Breast epithelium (tissue), 4 donors: Measurements from ENCODE around the gene HBG2. TPM values are rescaled to one million over a fixed set of nuclear protein-coding genes. Genes with fewer than 3 reads are reported as not detected.
"Not testable (repeated sequence)": the region's sequence is repeated elsewhere in the genome, so short reads cannot be mapped to it uniquely, and the experiment has no call there.

Experiments used
- DNase-seq, 2 donors: peaks; one replicate each; pipeline ENCODE4 v3.0.0-alpha.2; 2019; ENCODE audit warnings: low spot score in 2 of 2
- H3K27ac ChIP-seq, 2 donors: fragments of 200-600 bp; sonication (generic) in 1 of 2; one replicate each; pipeline ENCODE4 v1.5.1; 2016 to 2019; ENCODE audit warnings: mild to moderate bottlenecking in 1 of 2
- H3K27me3 ChIP-seq, 2 donors: fragments of 200-600 bp; sonication (generic) in 1 of 2; one replicate each; pipeline versions ENCODE4 v1.5.1 to v1.6.0; 2017 to 2019; ENCODE audit warnings: control low read depth in 1 of 2, mild to moderate bottlenecking in 1 of 2
- H3K36me3 ChIP-seq: fragments of 200-600 bp; one replicate; pipeline ENCODE4 v1.5.1; 2019
- H3K4me1 ChIP-seq, 2 donors: fragments of 200-600 bp; sonication (generic); one replicate each; pipeline ENCODE4 v1.5.1; 2016 to 2019; ENCODE audit warnings: control low read depth in 1 of 2
- H3K4me3 ChIP-seq, 3 donors: fragments of 200-600 bp; sonication (generic); 1 replicate in 2 of 3; 2 replicates in 1 of 3; pipeline ENCODE4 v1.5.1; 2016 to 2019; ENCODE audit warnings: mild to moderate bottlenecking in 3 of 3, moderate library complexity in 2 of 3
- H3K9me3 ChIP-seq, 2 donors: fragments of 200-600 bp; sonication (generic) in 1 of 2; one replicate each; pipeline ENCODE4 v1.5.1; 2016 to 2019; ENCODE audit warnings: control low read depth in 1 of 2
- CTCF ChIP-seq, 3 donors: fragments of 450-650 bp; IDR thresholded peaks; one replicate each; pipeline ENCODE4 v1.5.1; 2016 to 2017; ENCODE audit warnings: antibody characterized with exemption in 3 of 3, mild to moderate bottlenecking in 3 of 3, moderate library complexity in 3 of 3
- POLR2A ChIP-seq: fragments of 450-650 bp; IDR thresholded peaks from one replicate; pipeline ENCODE4 v1.6.1; 2016; ENCODE audit warnings: antibody characterized with exemption, mild to moderate bottlenecking, moderate library complexity
- POLR2AphosphoS5 ChIP-seq, 3 donors: sonication (generic); formaldehyde crosslinking; IDR thresholded peaks; one replicate each; pipeline ENCODE4 v1.6.1; 2017; ENCODE audit warnings: antibody characterized with exemption in 3 of 3
- intact Hi-C: fragments of 100-400 bp; cut with DNase I; formaldehyde crosslinking; loops from one replicate; pipeline ENCODE4 v1.15.1; 2023; ENCODE audit warnings: low total_unique reads
- total RNA-seq, 3 donors: library from RNA; depleted of rRNA; stranded (reverse); fragments of >200 nt; gene quantifications; one replicate each; pipeline ENCODE4 v1.1.0, GENCODE V29; 2016

HBG2 gene
- not detected for total RNA-seq

DNA sequence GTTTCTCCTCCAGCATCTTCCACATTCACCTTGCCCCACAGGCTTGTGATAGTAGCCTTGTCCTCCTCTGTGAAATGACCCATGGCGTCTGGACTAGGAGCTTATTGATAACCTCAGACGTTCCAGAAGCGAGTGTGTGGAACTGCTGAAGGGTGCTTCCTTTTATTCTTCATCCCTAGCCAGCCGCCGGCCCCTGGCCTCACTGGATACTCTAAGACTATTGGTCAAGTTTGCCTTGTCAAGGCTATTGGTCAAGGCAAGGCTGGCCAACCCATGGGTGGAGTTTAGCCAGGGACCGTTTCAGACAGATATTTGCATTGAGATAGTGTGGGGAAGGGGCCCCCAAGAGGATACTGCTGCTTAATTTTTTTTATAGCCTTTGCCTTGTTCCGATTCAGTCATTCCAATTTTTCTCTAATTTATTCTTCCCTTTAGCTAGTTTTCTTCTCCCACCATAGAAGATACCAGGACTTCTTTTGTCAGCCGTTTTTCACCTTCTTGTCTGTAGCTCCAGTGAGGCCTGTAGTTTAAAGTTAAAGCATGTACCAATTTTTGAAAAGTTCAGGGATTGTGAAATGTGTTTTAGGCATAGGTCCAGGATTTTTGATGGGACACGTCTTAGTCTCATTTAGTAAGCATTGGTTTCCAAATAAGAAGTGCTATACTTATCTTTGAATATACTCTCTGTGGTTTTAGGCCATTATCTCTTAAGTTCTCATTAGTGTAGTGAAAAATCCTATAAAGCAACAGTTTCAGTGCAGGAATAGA lies at the start of gene HBG2:
Gene HBG2 (minus strand): TSS at position 136 of the 768 bp plus-strand sequence. CDS start 53 bp downstream, at position 83.
- H3K27ac ChIP-seq, H3K4me1 ChIP-seq, DNase-seq, H3K4me3 ChIP-seq, intact Hi-C loops, H3K9me3 ChIP-seq, H3K27me3 ChIP-seq, H3K36me3 ChIP-seq: not testable (repeated sequence)

- H3K27me3 ChIP-seq = no peaks in the 10 kb centered on the region
- no peaks in the 10 kb centered on the region for H3K4me1 ChIP-seq
- H3K36me3 ChIP-seq = no peaks in the 10 kb centered on the region
- no peak for DNase-seq
- no peak overlapping the region for H3K27ac ChIP-seq
- no peak overlapping the region for H3K4me3 ChIP-seq
- TF ChIP-seq POLR2A = no peak
- no peaks in the 10 kb centered on the region for H3K9me3 ChIP-seq
- intact Hi-C loops = no loop called here
These were observed 49.5 kb upstream of the HBG2 start for GRCh38 chr11:5304046-5304445.

DNA sequence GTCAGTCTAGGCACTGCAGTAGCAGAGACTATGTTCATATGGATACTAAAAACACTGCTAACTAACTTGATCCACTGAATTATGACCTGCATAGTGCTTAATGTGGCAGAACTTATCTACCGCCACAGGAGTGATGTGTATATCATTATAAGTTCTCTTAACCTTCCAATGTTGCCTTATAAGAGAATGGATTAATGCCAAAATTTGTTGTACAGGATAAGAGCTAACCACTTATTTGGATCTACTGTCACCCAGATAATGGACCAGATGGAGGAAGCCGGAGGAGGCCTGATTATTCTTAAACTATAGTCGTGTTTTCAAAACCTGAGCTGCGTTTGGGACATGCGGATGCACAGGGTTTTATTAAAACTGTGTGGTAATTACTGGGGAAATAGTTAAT lies 49.0 kb upstream of the HBG2 start:
- TF ChIP-seq CTCF (IDR thresholded peaks at IDR 0.05) (no peak), POLR2A (no peak), POLR2AphosphoS5 (IDR thresholded peaks at IDR 0.05) (no peak)
- no peaks in the 10 kb centered on the region for H3K27me3 ChIP-seq
- no peak overlapping the region for H3K27ac ChIP-seq
- H3K9me3 ChIP-seq = no peaks in the 10 kb centered on the region
- no peak overlapping the region for H3K4me3 ChIP-seq
- intact Hi-C loops = no loop called here
- H3K4me1 ChIP-seq = no peaks in the 10 kb centered on the region
- no peak for DNase-seq
- no peaks in the 10 kb centered on the region for H3K36me3 ChIP-seq

DNA sequence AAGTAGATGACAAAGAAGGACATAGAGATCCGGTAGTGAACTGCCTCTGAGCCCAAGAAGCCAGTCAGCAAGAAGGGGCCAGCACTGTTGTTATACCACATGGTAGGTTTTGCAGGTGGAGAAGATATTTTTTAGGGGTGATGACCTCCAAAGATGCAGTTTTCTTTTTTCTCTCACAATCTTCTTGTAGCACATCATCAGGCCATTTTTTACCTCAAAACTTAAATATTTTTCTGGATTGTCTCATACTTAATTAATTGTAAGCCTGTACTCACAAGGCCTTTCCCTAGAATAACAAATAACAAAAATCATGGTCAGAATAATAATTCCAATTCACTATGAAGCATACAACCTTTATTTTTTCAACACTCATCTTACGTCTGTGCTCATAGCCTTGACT lies 47.3 kb upstream of the HBG2 start, which contains the start of gene OR51B4:
Gene OR51B4 (minus strand): TSS at position 101 of the 400 bp plus-strand sequence. CDS start 0 bp downstream, at position 101.
- TF ChIP-seq POLR2A (no peak), POLR2AphosphoS5 (IDR thresholded peaks at IDR 0.05) (no peak), CTCF (IDR thresholded peaks at IDR 0.05) (no peak)

DNA sequence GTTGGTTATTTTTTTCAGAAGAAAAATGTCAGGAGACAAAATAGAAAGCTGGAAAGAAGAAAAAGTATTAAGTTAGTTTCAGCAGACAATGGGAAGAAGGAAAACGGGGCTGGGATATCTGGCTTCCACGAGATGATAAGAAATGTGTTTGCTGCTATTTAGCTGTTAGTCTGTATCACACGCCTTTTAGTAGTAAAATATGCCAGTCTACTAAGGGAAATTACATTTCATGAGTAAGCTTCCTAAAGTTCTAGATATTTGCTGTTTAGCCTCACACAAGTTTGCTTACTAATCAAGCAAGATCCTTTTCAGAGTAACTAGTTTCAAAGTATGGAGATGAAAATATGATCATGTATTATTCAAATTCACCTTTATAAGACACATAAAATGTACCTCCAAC lies 45.7 kb upstream of the HBG2 start:
- Histone ChIP-seq H3K4me3 (no peak overlapping the region), H3K27me3 (no peaks in the 10 kb centered on the region), H3K36me3 (no peaks in the 10 kb centered on the region), H3K9me3 (no peaks in the 10 kb centered on the region), H3K4me1 (no peaks in the 10 kb centered on the region), H3K27ac (no peak overlapping the region)
- intact Hi-C loops = no loop called here
- TF ChIP-seq CTCF (IDR thresholded peaks at IDR 0.05) (no peak), POLR2A (no peak), POLR2AphosphoS5 (IDR thresholded peaks at IDR 0.05) (no peak)
- DNase-seq = no peak

More for the DNA sequence above, 47.3 kb upstream of the HBG2 start, which contains the start of gene OR51B4:
- H3K4me1 ChIP-seq = no peaks in the 10 kb centered on the region
- no peaks in the 10 kb centered on the region for H3K9me3 ChIP-seq
- intact Hi-C loops = no loop called here
- no peaks in the 10 kb centered on the region for H3K36me3 ChIP-seq
- no peaks in the 10 kb centered on the region for H3K27me3 ChIP-seq
- no peak for DNase-seq
- no peak within 1 kb of the TSS for H3K27ac ChIP-seq
- H3K4me3 ChIP-seq = no peak within 1 kb of the TSS

GRCh38 chr11:5298451-5298850 lies 43.9 kb upstream of the HBG2 start:
- H3K4me1 ChIP-seq = no peaks in the 10 kb centered on the region
- intact Hi-C loops = no loop called here
- TF ChIP-seq POLR2A (no peak), POLR2AphosphoS5 (IDR thresholded peaks at IDR 0.05) (no peak), CTCF (IDR thresholded peaks at IDR 0.05) (no peak)
- no peak overlapping the region for H3K27ac ChIP-seq
- H3K27me3 ChIP-seq = no peaks in the 10 kb centered on the region
- H3K36me3 ChIP-seq = no peaks in the 10 kb centered on the region
- no peaks in the 10 kb centered on the region for H3K9me3 ChIP-seq
- no peak for DNase-seq
- H3K4me3 ChIP-seq = no peak overlapping the region
